HG03060 (cell line): ENCODE measurements around the gene MRGPRD.

Experiments used
- ATAC-seq: cut with Tn5 transposase; IDR thresholded peaks from one replicate; pipeline ENCODE4 v1.9.1; 2021; ENCODE audit warnings: low read depth, moderate number of reproducible peaks; ENCODE audit not compliant: unreplicated experiment

The MRGPRD gene

DNA sequence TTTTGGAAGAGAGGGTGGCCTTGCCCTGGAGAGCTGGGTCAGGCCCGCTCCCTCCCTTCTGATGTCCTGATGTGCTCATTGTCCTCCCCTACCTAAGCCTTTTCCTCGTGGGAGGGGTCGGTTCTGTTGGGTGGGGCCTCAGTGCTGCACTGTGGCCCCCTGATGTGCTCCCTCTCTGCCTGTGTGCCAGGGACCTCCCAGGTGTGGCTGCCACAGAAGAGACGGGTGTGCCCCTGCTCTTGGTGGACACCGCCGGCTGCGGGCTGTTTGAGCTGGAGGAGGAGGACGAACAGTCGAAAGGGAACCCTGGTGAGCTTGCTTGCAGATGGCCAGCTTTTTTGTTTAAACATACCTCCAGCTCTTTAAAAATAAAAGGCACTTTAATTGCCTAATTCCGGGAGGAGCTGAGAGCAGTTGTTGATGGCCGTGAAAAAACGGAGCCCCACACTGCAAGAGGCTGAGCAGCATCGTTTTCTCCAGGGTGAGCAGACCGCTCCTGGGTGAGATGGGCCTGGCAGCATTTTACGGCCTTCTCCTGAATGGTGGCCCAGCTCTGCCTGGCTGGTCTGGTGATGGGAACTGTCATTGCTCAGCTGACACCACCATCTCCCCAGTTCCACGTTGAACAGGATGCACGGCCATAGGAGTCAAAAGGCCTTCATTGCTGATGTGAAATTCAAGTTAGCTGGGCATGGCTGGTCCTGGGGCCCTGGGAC, 47.0 kb downstream of the MRGPRD start:
- ATAC-seq = no peak

DNA sequence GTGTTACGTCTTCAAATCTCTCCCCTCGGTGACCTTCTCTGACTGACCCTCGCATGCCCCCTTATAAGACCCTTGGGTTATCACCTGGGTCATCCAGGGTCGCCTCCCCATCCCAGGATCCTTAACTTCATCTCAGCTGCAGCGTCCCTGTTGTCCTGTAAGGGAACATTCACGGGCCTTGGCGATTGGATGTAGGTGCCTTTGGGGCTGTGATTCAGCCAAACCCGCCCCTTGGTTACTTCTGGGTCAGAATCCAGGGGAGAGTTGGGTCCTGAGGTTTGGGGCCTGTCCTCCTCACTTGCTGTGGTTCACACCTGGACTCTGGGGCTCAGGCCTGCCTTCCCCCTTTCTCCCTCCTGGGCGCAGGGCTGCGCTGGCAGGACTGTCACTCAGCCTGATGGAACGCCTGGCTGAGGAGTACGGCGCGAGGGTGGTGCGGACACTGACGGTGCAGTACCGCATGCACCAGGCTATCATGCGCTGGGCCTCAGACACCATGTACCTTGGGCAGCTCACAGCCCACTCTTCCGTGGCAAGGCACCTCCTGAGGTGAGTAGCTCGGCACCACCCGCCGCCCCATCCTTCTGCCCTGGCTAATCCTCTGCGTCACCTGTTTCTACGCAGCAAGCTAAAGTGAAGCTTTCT, 47.7 kb downstream of the MRGPRD start:
- ATAC-seq = no peak

DNA sequence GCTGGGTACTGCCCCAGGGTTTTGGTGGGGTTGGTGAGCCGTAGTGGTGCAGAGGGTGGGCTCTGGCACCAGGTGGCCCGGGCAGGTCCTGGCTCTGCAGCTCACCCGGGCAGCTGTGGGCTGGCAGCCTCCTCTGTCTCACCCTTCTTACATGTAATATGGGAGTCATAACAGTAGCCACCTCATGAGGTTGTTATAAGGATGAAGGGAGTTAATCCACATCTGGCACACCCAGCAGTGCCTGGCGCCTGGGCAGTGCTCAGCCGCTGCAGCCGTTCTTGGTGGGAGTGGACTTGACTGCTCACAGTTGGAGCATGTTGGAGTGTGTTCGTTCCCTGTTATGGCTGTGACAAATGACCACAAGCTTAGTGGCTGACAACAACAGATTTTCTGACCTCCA, 48.4 kb downstream of the MRGPRD start:
- no peak for ATAC-seq

DNA sequence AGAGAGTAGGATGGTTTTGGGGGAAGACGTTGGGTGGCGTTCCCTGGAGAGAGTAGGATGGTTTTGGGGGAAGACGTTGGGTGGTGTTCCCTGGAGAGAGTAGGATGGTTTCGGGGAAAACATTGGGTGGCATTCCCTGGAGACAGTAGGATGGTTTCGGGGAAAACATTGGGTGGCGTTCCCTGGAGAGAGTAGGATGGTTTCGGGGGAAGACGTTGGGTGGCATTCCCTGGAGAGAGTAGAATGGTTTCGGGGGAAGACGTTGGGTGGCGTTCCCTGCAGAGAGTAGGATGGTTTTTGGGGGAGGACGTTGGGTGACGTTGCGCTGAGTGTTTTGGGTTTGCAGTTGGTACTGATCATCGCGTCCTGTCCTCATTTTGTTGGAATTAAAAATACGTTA, 48.9 kb downstream of the MRGPRD start:
- no peak for ATAC-seq

GRCh38 chr11:68930991-68931855, 49.6 kb downstream of the MRGPRD start:
- ATAC-seq = no peak
